ENCODE results near the gene ARID4A. TPM values are rescaled to one million over a fixed set of nuclear protein-coding genes. Genes with fewer than 3 reads are reported as not detected.

The ARID4A gene
- total and polyA plus RNA-seq, 2 donors (not counting 3 experiments of a cell fraction or from before 2014, with no cell fraction given), result 3.7 to 20.0 TPM

- intact Hi-C loops (cut with micrococcal nuclease), result no loop called here
- dilution Hi-C loops (cut with MboI; ENCODE audit: extremely low pct_ligation_motif_present, low sequenced_read_pairs), result no loop called here
- Histone ChIP-seq H3K79me2 (ENCODE audit: control insufficient read depth, insufficient read depth, low read length) (no peaks in the 10 kb centered on the region), H3K4me2 (ENCODE audit: insufficient read depth, low read length) (no peak overlapping the region), H3K4me3 (replicated peaks in 1 of 3; ENCODE audit: insufficient read depth in 1 of 3, low read depth in 1 of 3, low read length in 3 of 3) (no peak overlapping the region), H3K27ac (ENCODE audit: insufficient read depth, low read depth, low read length) (no peak overlapping the region), H3K27me3 (ENCODE audit: control insufficient read depth in 2 of 2, insufficient read depth in 2 of 2, low read length in 2 of 2) (no peaks in the 10 kb centered on the region), H3K9me1 (replicated peaks; ENCODE audit: control insufficient read depth, extremely low read depth, insufficient read depth, low read length) (no peaks in the 10 kb centered on the region), H3K4me1 (ENCODE audit: control insufficient read depth, extremely low read depth, insufficient read depth, low read length) (no peaks in the 10 kb centered on the region), H2AFZ (ENCODE audit: low read depth, low read length) (no peak overlapping the region), H3K9ac (replicated peaks; ENCODE audit: extremely low read depth, insufficient read depth, low read length) (no peak overlapping the region), H4K20me1 (replicated peaks; ENCODE audit: control insufficient read depth, extremely low read depth, insufficient read depth, low read length) (no peaks in the 10 kb centered on the region), H3K9me3 (replicated peaks; ENCODE audit: control insufficient read depth, insufficient read depth, low read length) (no peaks in the 10 kb centered on the region), H3K36me3 (ENCODE audit: control insufficient read depth in 2 of 2, extremely low read depth in 1 of 2, insufficient read depth in 2 of 2, low read length in 2 of 2) (no peaks in the 10 kb centered on the region)
- ChIA-PET POLR2A (no interaction called here), CTCF (interaction anchor here (1.4 kb wide), 1 partner anchor 294 kb away, joined by 5 read pairs; no protein-coding TSS in a partner anchor)
- TF ChIP-seq, protein P1, sequence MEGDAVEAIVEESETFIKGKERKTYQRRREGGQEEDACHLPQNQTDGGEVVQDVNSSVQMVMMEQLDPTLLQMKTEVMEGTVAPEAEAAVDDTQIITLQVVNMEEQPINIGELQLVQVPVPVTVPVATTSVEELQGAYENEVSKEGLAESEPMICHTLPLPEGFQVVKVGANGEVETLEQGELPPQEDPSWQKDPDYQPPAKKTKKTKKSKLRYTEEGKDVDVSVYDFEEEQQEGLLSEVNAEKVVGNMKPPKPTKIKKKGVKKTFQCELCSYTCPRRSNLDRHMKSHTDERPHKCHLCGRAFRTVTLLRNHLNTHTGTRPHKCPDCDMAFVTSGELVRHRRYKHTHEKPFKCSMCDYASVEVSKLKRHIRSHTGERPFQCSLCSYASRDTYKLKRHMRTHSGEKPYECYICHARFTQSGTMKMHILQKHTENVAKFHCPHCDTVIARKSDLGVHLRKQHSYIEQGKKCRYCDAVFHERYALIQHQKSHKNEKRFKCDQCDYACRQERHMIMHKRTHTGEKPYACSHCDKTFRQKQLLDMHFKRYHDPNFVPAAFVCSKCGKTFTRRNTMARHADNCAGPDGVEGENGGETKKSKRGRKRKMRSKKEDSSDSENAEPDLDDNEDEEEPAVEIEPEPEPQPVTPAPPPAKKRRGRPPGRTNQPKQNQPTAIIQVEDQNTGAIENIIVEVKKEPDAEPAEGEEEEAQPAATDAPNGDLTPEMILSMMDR (IDR thresholded peaks at IDR 0.05; ENCODE audit: extremely low read depth in 1 of 2, insufficient read depth in 1 of 2, low read depth in 1 of 2, low read length in 2 of 2), result no peak
- TF ChIP-seq POLR2A (IDR thresholded peaks at IDR 0.05; ENCODE audit: low read depth, low read length), result no peak
- FAIRE-seq (no peak), DNase-seq (ENCODE audit: low read depth, low spot score) (no peak)
- no TSS peak for BruUV-seq (replicated peaks)
Observed at GRCh38 chr14:58401587-58401986, 103.2 kb downstream of the ARID4A start.

- POLR2A ChIA-PET, result no interaction called here
Observed at GRCh38 chr14:58408681-58409215, 110.4 kb downstream of the ARID4A start.

More at GRCh38 chr14:58408681-58409215, 110.4 kb downstream of the ARID4A start:
- no peak overlapping the region for H2AFZ ChIP-seq (ENCODE audit: low read depth, low read length)
- H3K9ac ChIP-seq (replicated peaks; ENCODE audit: extremely low read depth, insufficient read depth, low read length), result no peak overlapping the region
- CTCF ChIA-PET, result interaction anchor here (3.1 kb wide), 1 partner anchor 13 kb away, joined by 10 read pairs; the partner anchor contains the start of gene TOMM20L
- no peaks in the 10 kb centered on the region for H3K4me1 ChIP-seq (ENCODE audit: control insufficient read depth, extremely low read depth, insufficient read depth, low read length)
- FAIRE-seq (no peak), DNase-seq (ENCODE audit: low read depth, low spot score) (no peak)
- H3K4me2 ChIP-seq (ENCODE audit: insufficient read depth, low read length), result no peak overlapping the region
- TSS peak; percentile 31 for BruUV-seq (replicated peaks)
- peaks cover 4% of the 10 kb centered on the region for H3K79me2 ChIP-seq (ENCODE audit: control insufficient read depth, insufficient read depth, low read length)
- intact Hi-C loops (cut with micrococcal nuclease) (no loop called here), dilution Hi-C loops (cut with MboI; ENCODE audit: extremely low pct_ligation_motif_present, low sequenced_read_pairs) (no loop called here)
- no peak overlapping the region for H3K4me3 ChIP-seq (replicated peaks in 1 of 3; ENCODE audit: insufficient read depth in 1 of 3, low read depth in 1 of 3, low read length in 3 of 3)
- H3K9me1 ChIP-seq (replicated peaks; ENCODE audit: control insufficient read depth, extremely low read depth, insufficient read depth, low read length), result no peaks in the 10 kb centered on the region
- no peaks in the 10 kb centered on the region for H3K9me3 ChIP-seq (replicated peaks; ENCODE audit: control insufficient read depth, insufficient read depth, low read length)
- no peaks in the 10 kb centered on the region for H4K20me1 ChIP-seq (replicated peaks; ENCODE audit: control insufficient read depth, extremely low read depth, insufficient read depth, low read length)
- peaks cover 5 to 10% of the 10 kb centered on the region in 2 experiments for H3K36me3 ChIP-seq (ENCODE audit: control insufficient read depth in 2 of 2, extremely low read depth in 1 of 2, insufficient read depth in 2 of 2, low read length in 2 of 2)
- TF ChIP-seq, protein P1 (IDR thresholded peaks at IDR 0.05; ENCODE audit: extremely low read depth in 1 of 2, insufficient read depth in 1 of 2, low read depth in 1 of 2, low read length in 2 of 2), result no peak
- no peak for TF ChIP-seq FOS (IDR thresholded peaks at IDR 0.05; ENCODE audit: borderline replicate concordance, insufficient read depth, low read length)
- no peak for TF ChIP-seq GATA2 (IDR thresholded peaks at IDR 0.05; ENCODE audit: insufficient read depth, insufficient read length, low read depth, low read length)
- no peak for TF ChIP-seq POLR2A (IDR thresholded peaks at IDR 0.05; ENCODE audit: low read depth, low read length)
- TF ChIP-seq, protein P2, sequence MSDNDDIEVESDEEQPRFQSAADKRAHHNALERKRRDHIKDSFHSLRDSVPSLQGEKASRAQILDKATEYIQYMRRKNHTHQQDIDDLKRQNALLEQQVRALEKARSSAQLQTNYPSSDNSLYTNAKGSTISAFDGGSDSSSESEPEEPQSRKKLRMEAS (IDR thresholded peaks at IDR 0.05; ENCODE audit: insufficient read depth, insufficient read length), result no peak
- TF ChIP-seq MYC (IDR thresholded peaks at IDR 0.05; ENCODE audit: low read depth, low read length), result no peak
- TF ChIP-seq EZH2 (IDR thresholded peaks at IDR 0.05; ENCODE audit: borderline replicate concordance, low read depth, low read length, severe bottlenecking), result no peak
- TF ChIP-seq POLR2AphosphoS5 (IDR thresholded peaks at IDR 0.05; ENCODE audit: insufficient read depth, low read depth, low read length), result no peak
- TF ChIP-seq JUN (IDR thresholded peaks at IDR 0.05; ENCODE audit: borderline replicate concordance, insufficient read depth, insufficient read length, low read depth), result no peak
- H3K27me3 ChIP-seq (ENCODE audit: control insufficient read depth in 2 of 2, insufficient read depth in 2 of 2, low read length in 2 of 2), result no peaks in the 10 kb centered on the region
- no peak overlapping the region for H3K27ac ChIP-seq (ENCODE audit: insufficient read depth, low read depth, low read length)

Measured in endothelial cell of umbilical vein (primary cell).